Suprapubic skin (tissue), 4 donors: ENCODE measurements around the gene RASAL3. TPM values are rescaled to one million over a fixed set of nuclear protein-coding genes. Genes with fewer than 3 reads are reported as not detected.
"Not testable (repeated sequence)": the region's sequence is repeated elsewhere in the genome, so short reads cannot be mapped to it uniquely, and the experiment has no call there.

Experiments
- DNase-seq, 2 donors: peaks; one replicate each; pipeline ENCODE4 v3.0.0-alpha.2; 2019; ENCODE audit warnings: low spot score in 2 of 2
- H3K27ac ChIP-seq: fragments of 200-600 bp; sonication (generic); one replicate; pipeline ENCODE4 v1.5.1; 2019
- H3K27me3 ChIP-seq: fragments of 200-600 bp; sonication (generic); one replicate; pipeline ENCODE4 v1.5.1; 2019
- H3K36me3 ChIP-seq: fragments of 200-600 bp; sonication (generic); one replicate; pipeline ENCODE4 v1.5.1; 2019
- H3K4me1 ChIP-seq: fragments of 200-600 bp; sonication (generic); one replicate; pipeline ENCODE4 v1.5.1; 2019
- H3K4me3 ChIP-seq: fragments of 200-600 bp; sonication (generic); one replicate; pipeline ENCODE4 v1.5.1; 2019; ENCODE audit warnings: mild to moderate bottlenecking
- H3K9me3 ChIP-seq: fragments of 200-600 bp; sonication (generic); one replicate; pipeline ENCODE4 v1.5.1; 2019
- CTCF ChIP-seq, 2 donors: fragments of 200-600 bp in 1 of 2; fragments of 450-650 bp in 1 of 2; sonication (generic) in 1 of 2; IDR thresholded peaks; one replicate each; pipeline ENCODE4 v1.5.1; 2016 to 2019; ENCODE audit warnings: antibody characterized with exemption in 2 of 2, mild to moderate bottlenecking in 1 of 2, moderate library complexity in 1 of 2
- EP300 ChIP-seq: sonication (generic); formaldehyde crosslinking; IDR thresholded peaks from one replicate; pipeline ENCODE4 v1.6.1; 2017; ENCODE audit warnings: antibody characterized with exemption
- POLR2A ChIP-seq, 2 donors: fragments of 450-650 bp; IDR thresholded peaks; one replicate each; pipeline ENCODE4 v1.6.1; 2017; ENCODE audit warnings: antibody characterized with exemption in 2 of 2, mild to moderate bottlenecking in 2 of 2, moderate library complexity in 2 of 2
- POLR2AphosphoS5 ChIP-seq, 3 donors: sonication (generic); formaldehyde crosslinking; IDR thresholded peaks; one replicate each; pipeline ENCODE4 v1.6.1; 2017; ENCODE audit warnings: antibody characterized with exemption in 3 of 3
- WGBS: methylation state at CpG from one replicate; pipeline ENCODE4 v1.1.5; 2018; 5-methylcytosine and 5-hydroxymethylcytosine counted together
- total RNA-seq, 4 donors: library from RNA; depleted of rRNA; stranded (reverse); fragments of >200 nt; gene quantifications; one replicate each; pipeline ENCODE4 v1.1.0, GENCODE V29; 2016

Gene RASAL3
- total RNA-seq, 4 donors from 2014 or later, result 0.70 to 2.4 (median 1.0) TPM

GRCh38 chr19:15412832-15413231 is 51.5 kb downstream of the RASAL3 start:
- Histone ChIP-seq H3K27ac (no peak overlapping the region), H3K4me1 (peaks cover 42% of the 10 kb centered on the region), H3K36me3 (peaks cover 23% of the 10 kb centered on the region), H3K9me3 (no peaks in the 10 kb centered on the region), H3K27me3 (no peaks in the 10 kb centered on the region), H3K4me3 (no peak overlapping the region)
- no peak for TF ChIP-seq POLR2AphosphoS5 (IDR thresholded peaks at IDR 0.05)
- TF ChIP-seq CTCF (IDR thresholded peaks at IDR 0.05), result no peak
- TF ChIP-seq EP300, result no peak
- no peak for TF ChIP-seq POLR2A (IDR thresholded peaks at IDR 0.05)
- 71% methylated on average over 4 of the region's 4 CpGs for WGBS
- DNase-seq, result no peak

DNA sequence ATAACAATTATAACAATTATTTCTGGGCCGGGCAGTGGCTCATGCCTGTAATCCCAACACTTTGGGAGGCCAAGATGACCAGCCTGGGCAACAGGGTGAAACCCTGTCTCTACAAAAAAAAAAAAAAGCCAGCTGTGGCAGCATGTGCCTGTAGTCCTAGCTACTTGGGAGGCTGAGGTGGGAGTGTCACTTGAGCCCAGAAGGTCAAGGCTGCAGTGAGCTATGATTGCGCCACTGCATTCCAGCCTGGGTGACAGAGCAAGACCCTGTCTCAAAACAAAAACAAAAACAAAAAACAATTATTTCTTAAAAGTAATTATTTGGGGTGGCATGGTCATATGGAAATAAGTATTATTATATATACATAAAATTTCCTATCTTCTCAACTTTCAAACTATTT is 53.0 kb downstream of the RASAL3 start:
- DNase-seq, H3K9me3 ChIP-seq, H3K27ac ChIP-seq, H3K27me3 ChIP-seq, H3K4me3 ChIP-seq: not testable (repeated sequence)
- peaks cover 27% of the 10 kb centered on the region for H3K36me3 ChIP-seq
- H3K4me1 ChIP-seq, result peaks cover 30% of the 10 kb centered on the region
- 80% methylated on average over 2 of the region's 2 CpGs for WGBS

DNA sequence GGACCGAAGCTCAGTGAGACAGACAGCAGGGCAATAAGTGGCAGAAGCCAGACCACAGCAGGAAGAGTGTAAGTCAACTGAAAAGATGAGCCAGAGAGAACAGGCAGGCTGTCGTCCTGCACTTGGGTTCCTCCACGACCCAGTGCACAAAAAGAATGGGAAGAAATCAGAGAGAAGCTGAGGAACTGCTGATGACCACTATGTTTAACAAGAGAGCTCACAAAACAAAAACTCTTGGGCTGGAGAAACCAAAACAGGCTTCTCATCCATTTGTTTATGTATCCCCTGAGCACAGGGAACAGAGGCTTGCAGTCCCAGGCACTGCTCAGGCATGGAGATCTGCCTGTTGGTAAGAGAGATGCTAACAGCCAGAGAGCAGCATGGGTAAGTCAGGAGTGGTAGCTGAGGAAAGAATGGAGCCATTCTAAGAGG is 59.5 kb downstream of the RASAL3 start:
- WGBS, result 47% methylated on average over 3 of the region's 3 CpGs
- TF ChIP-seq POLR2AphosphoS5 (IDR thresholded peaks at IDR 0.05) (no peak), EP300 (no peak), CTCF (IDR thresholded peaks at IDR 0.05) (no peak)
- Histone ChIP-seq H3K36me3 (peaks cover 62% of the 10 kb centered on the region), H3K9me3 (no peaks in the 10 kb centered on the region), H3K4me3 (no peak overlapping the region), H3K4me1 (peaks cover 20% of the 10 kb centered on the region), H3K27me3 (no peaks in the 10 kb centered on the region), H3K27ac (no peak overlapping the region)
- DNase-seq, result no peak

DNA sequence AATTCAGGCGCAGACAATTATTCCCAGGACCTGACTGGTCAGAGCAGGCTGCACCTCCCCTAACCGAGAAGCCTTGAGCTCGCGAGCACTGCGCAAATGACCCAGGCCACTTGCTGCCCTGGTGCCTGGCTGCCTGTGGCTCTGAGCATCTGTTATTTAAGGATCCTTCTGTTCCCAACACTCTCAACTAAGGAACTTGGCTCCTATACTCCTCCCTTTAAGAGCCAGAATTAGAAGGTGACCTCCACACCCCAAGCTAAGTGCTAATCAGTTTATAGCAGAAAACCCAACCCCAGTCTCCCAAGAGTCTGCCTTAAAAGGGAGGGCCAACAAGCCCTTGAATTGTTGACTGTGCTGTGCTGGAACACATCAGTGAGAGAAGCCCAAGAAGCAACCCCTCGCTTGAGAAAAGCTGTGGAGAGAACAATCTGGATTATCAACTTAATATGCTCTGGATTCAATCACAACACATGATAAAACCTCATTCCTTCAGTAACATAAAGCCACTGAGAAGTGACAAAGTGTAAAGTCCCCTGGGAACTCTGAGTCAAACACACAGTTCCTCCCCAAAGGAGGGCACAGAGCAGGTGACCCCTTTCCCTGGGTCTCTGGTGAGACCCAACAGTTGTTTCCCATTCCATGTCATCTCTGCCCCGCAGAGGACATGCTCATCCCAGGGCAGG is 60.1 kb downstream of the RASAL3 start:
- 82% methylated on average over 6 of the region's 7 CpGs for WGBS
- H3K4me1 ChIP-seq, result peaks cover 20% of the 10 kb centered on the region

GRCh38 chr19:15403151-15403531 is 61.2 kb downstream of the RASAL3 start:
- no peaks in the 10 kb centered on the region for H3K27me3 ChIP-seq
- peaks cover 20% of the 10 kb centered on the region for H3K4me1 ChIP-seq
- H3K27ac ChIP-seq, result no peak overlapping the region
- no peak overlapping the region for H3K4me3 ChIP-seq
- peaks cover 63% of the 10 kb centered on the region for H3K36me3 ChIP-seq
- WGBS, result 91% methylated on average over 9 of the region's 10 CpGs
- TF ChIP-seq POLR2AphosphoS5 (IDR thresholded peaks at IDR 0.05), result no peak
- no peak for TF ChIP-seq CTCF (IDR thresholded peaks at IDR 0.05)
- no peak for TF ChIP-seq EP300
- no peak for TF ChIP-seq POLR2A (IDR thresholded peaks at IDR 0.05)
- no peak for DNase-seq
- H3K9me3 ChIP-seq, result no peaks in the 10 kb centered on the region

More for the DNA sequence above, 60.1 kb downstream of the RASAL3 start:
- TF ChIP-seq CTCF (IDR thresholded peaks at IDR 0.05) (no peak), POLR2AphosphoS5 (IDR thresholded peaks at IDR 0.05) (no peak), POLR2A (IDR thresholded peaks at IDR 0.05) (no peak), EP300 (no peak)
- Histone ChIP-seq H3K9me3 (no peaks in the 10 kb centered on the region), H3K27me3 (no peaks in the 10 kb centered on the region), H3K36me3 (peaks cover 62% of the 10 kb centered on the region), H3K27ac (no peak overlapping the region), H3K4me3 (no peak overlapping the region)
- no peak for DNase-seq
